ENCODE results near the gene TTLL9. TPM values are rescaled to one million over a fixed set of nuclear protein-coding genes. Genes with fewer than 3 reads are reported as not detected.

Gene TTLL9
- total RNA-seq, 6 donors from 2014 or later, result 0.31 to 20.7 (median 4.4) TPM

GRCh38 chr20:31948008-31948407 is 77.6 kb downstream of the TTLL9 start:
- H3K27ac ChIP-seq, result no peak overlapping the region
- ATAC-seq (ENCODE audit: low FRiP score in 2 of 2), result no peak
- H3K9me3 ChIP-seq, result peaks cover 0 to 4% (median 0%) of the 10 kb centered on the region in 4 donors
- no peaks in the 10 kb centered on the region for H3K27me3 ChIP-seq
- peaks cover 10 to 23% (median 14%) of the 10 kb centered on the region in 4 donors for H3K4me1 ChIP-seq
- H3K4me3 ChIP-seq, result no peak overlapping the region
- WGBS, 2 donors, result 91 to 100% methylated on average over 1 to 2 of the region's 2 CpGs
- peaks cover 19 to 66% (median 55%) of the 10 kb centered on the region in 4 donors for H3K36me3 ChIP-seq
- no peak for DNase-seq
- TF ChIP-seq CTCF (IDR thresholded peaks at IDR 0.05), result no peak
- no peak for TF ChIP-seq EP300 (IDR thresholded peaks at IDR 0.05)
- no peak for TF ChIP-seq POLR2AphosphoS5 (IDR thresholded peaks at IDR 0.05)
- TF ChIP-seq POLR2A (IDR thresholded peaks at IDR 0.05), result no peak

- Histone ChIP-seq H3K36me3 (peaks cover 17 to 45% (median 42%) of the 10 kb centered on the region in 4 donors), H3K27ac (no peak overlapping the region), H3K4me1 (peaks cover 10 to 23% (median 14%) of the 10 kb centered on the region in 4 donors), H3K4me3 (no peak overlapping the region), H3K9me3 (peaks cover 0 to 4% (median 0%) of the 10 kb centered on the region in 4 donors), H3K27me3 (no peaks in the 10 kb centered on the region)
- TF ChIP-seq EP300 (IDR thresholded peaks at IDR 0.05) (no peak), CTCF (IDR thresholded peaks at IDR 0.05) (no peak), POLR2AphosphoS5 (IDR thresholded peaks at IDR 0.05) (no peak), POLR2A (IDR thresholded peaks at IDR 0.05) (no peak)
- no peak for DNase-seq
- no peak for ATAC-seq (ENCODE audit: low FRiP score in 2 of 2)
- 79 to 86% methylated on average over 9 of the region's 9 CpGs for WGBS, 2 donors
Observed at GRCh38 chr20:31949877-31950646, 79.6 kb downstream of the TTLL9 start.

- TF ChIP-seq POLR2A (IDR thresholded peaks at IDR 0.05), result no peak
- no peak for TF ChIP-seq CTCF (IDR thresholded peaks at IDR 0.05)
- no peak for TF ChIP-seq EP300 (IDR thresholded peaks at IDR 0.05)
- TF ChIP-seq POLR2AphosphoS5 (IDR thresholded peaks at IDR 0.05), result no peak
- H3K27ac ChIP-seq, result peak overlapping the region; percentile 66 to 84 (median 78)
- peaks cover 0 to 4% (median 0%) of the 10 kb centered on the region in 4 donors for H3K9me3 ChIP-seq
- H3K4me1 ChIP-seq, result peaks cover 10 to 23% (median 14%) of the 10 kb centered on the region in 4 donors
- no peaks in the 10 kb centered on the region for H3K27me3 ChIP-seq
- DNase-seq (no peak), ATAC-seq (ENCODE audit: low FRiP score in 2 of 2) (no peak)
- 3 to 6% methylated on average over 6 of the region's 6 CpGs for WGBS, 2 donors
- peaks cover 12 to 34% (median 31%) of the 10 kb centered on the region in 4 donors for H3K36me3 ChIP-seq
- H3K4me3 ChIP-seq, result peak overlapping the region; percentile 80 to 86 (median 84)
Observed at GRCh38 chr20:31951203-31951529, 80.7 kb downstream of the TTLL9 start.

- peak; percentile 98 for ATAC-seq (ENCODE audit: low FRiP score in 2 of 2)
- peak within 1 kb of the TSS; percentile 80 to 86 (median 84) for H3K4me3 ChIP-seq
- H3K9me3 ChIP-seq, result peaks cover 0 to 4% (median 0%) of the 10 kb centered on the region in 4 donors
- peak within 1 kb of the TSS; percentile 66 to 84 (median 78) for H3K27ac ChIP-seq
- no peaks in the 10 kb centered on the region for H3K27me3 ChIP-seq
- TF ChIP-seq POLR2AphosphoS5 (IDR thresholded peaks at IDR 0.05) (peak; percentile 49 to 90), EP300 (IDR thresholded peaks at IDR 0.05) (no peak), CTCF (IDR thresholded peaks at IDR 0.05) (peak; percentile 81 to 98 (median 92)), POLR2A (IDR thresholded peaks at IDR 0.05) (peak in 2 of 4 donors; percentile 24 to 81)
- peaks cover 12 to 28% (median 25%) of the 10 kb centered on the region in 4 donors for H3K36me3 ChIP-seq
- peaks cover 10 to 23% (median 14%) of the 10 kb centered on the region in 4 donors for H3K4me1 ChIP-seq
- peak; percentile 96 to 99 for DNase-seq
- WGBS, 2 donors, result 0 to 1% methylated on average over 17 to 19 of the region's 63 CpGs
Observed at GRCh38 chr20:31951530-31952453, 81.4 kb downstream of the TTLL9 start, which contains the start of gene PDRG1. Gene PDRG1 (minus strand): TSS chr20:31952046. CDS start chr20:31951961, 85 bp downstream.

Measured in upper lobe of left lung (tissue), 6 donors.